ENCODE measurements around the gene DIDO1. TPM values are rescaled to one million over a fixed set of nuclear protein-coding genes. Genes with fewer than 3 reads are reported as not detected.

Gene DIDO1
- polyA plus RNA-seq (2012; ENCODE audit: insufficient read depth, insufficient read length, low read depth): 78.2 TPM

DNA sequence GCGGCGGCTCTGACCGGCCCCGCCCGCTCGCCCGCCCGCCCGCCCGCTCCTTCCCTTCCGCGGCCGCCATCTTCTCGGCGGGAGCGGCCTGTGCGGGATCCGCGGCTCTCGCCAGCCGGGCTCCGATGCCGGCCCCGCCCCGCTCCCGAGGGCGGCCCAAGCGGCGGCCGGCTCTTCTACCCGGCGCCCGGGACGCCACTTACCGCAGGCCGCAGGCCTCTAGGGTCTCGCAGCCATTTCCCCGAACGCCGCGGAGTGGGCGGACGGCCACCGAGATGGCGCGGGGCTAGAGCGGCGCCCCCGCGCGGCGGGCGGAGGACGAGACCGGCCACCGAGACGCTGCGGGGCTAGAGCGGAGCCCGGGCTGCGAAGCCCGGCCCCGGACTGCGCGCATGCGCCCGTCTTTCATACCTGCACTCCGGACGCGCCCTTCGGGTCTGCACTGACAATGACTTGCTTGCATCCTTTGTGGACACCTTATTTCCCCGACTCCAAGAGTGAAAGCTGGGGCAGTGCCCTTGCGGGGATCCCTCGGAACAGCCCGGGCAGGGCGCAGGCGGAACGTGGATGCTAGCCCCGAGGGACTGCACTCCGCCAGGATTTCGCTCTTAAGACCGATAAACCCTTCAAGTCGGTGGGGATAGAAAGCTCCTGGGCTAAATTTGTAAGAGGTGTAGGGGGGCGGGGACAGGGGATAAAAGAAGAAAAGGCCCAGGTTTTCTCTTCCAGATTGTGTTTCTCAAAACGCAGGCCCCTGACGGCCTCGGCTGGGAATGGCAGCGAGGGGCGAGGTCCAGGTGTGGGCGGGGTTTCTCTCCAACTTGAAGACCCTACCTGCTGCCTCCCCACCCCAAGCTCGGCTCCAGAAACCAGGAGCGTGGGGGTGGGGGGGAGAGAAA, at the start of gene DIDO1:
Gene DIDO1 (minus strand): TSS at position 277 of the 899 bp plus-strand sequence.
- no peaks in the 10 kb centered on the region for H3K27me3 ChIP-seq
- TF ChIP-seq, protein P1, sequence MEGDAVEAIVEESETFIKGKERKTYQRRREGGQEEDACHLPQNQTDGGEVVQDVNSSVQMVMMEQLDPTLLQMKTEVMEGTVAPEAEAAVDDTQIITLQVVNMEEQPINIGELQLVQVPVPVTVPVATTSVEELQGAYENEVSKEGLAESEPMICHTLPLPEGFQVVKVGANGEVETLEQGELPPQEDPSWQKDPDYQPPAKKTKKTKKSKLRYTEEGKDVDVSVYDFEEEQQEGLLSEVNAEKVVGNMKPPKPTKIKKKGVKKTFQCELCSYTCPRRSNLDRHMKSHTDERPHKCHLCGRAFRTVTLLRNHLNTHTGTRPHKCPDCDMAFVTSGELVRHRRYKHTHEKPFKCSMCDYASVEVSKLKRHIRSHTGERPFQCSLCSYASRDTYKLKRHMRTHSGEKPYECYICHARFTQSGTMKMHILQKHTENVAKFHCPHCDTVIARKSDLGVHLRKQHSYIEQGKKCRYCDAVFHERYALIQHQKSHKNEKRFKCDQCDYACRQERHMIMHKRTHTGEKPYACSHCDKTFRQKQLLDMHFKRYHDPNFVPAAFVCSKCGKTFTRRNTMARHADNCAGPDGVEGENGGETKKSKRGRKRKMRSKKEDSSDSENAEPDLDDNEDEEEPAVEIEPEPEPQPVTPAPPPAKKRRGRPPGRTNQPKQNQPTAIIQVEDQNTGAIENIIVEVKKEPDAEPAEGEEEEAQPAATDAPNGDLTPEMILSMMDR (IDR thresholded peaks at IDR 0.05; ENCODE audit: low read depth, low read length): peak; percentile 52
- H3K36me3 ChIP-seq: 0 out of 2 replicates have a peak, but pooled peaks cover 5% of the 10 kb centered on the region
- peak within 1 kb of the TSS; percentile 97 for H3K4me3 ChIP-seq (ENCODE audit: low read depth, low read length)
- H3K4me1 ChIP-seq: peaks cover 11% of the 10 kb centered on the region; the same call in 1 of the 2 replicates
- peak; percentile 92 for DNase-seq
- no peaks in the 10 kb centered on the region for H3K9me3 ChIP-seq

DNA sequence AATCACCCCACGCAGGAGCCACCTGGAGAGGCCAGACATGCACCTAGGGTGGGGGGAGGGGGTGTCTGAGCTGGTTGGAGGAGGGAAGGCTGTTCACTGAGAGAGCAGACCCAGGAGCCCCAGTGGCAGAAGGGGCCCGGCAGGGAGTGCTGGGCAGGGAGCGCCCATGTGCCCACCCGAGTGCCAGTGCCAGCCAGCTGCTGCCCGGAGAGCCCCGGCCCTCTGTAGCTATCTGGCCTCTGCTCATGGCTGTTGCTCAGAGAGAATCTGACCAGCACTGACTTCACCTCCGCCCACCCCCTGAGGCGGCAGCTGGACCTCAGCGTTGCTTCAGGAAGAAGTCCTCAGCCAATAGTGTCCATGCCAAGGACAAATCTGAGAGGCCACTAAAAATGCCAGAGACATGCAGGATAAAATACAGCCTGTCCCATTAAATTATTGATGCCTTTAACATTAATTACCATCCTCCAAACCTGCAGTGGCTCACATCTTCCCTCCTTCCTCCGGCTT, 49.0 kb upstream of the DIDO1 start:
- no peaks in the 10 kb centered on the region for H3K36me3 ChIP-seq
- DNase-seq: no peak
- H3K9me3 ChIP-seq: no peaks in the 10 kb centered on the region
- H3K27me3 ChIP-seq: peaks cover 64% of the 10 kb centered on the region
- no peaks in the 10 kb centered on the region for H3K4me1 ChIP-seq
- H3K4me3 ChIP-seq (ENCODE audit: low read depth, low read length): no peak overlapping the region
- TF ChIP-seq, protein P1 (IDR thresholded peaks at IDR 0.05; ENCODE audit: low read depth, low read length): no peak

DNA sequence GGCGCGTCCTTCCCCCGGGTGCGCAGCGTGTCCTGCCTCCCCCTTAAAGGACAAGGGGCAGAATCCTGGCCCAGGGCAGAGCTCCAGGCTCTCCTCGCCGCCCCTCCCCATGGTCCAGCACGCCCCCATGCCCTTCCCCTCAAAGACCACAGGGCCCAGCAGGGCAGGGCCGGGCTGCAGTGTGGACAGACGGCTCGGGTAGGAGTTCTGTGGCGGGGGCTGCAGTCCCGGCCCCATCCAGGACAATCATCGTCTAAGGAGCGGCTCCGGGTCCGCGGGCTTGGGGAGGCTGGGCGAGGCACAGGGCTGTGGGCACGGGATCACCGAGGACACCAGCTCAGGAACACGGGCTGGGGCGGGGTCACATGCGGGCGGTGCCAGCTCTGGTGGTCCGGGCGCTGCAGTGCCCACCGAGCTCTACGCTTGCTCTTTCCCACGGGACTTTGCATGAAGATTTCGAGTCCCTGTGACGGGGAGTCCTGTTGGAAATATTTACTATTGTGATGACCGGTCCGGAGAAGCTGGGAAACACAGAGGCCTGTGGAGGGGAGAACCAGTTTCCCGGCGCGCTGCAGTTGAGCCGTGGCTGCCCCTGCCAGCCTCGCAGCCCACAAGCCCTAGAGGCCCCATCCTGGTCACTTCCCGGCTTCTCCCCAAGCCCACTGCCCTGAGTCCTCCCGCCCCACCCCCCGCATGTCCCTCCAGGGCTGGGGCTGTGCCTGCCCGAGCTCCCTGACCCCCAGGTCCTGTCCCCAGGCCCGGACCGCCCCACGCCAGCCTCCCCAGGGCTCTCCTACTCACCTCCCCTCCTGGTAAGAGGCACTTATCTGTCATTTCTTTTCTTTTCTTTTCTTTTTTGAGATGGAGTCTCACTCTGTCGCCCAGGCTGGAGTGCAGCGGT, 46.8 kb upstream of the DIDO1 start:
- TF ChIP-seq, protein P1 (IDR thresholded peaks at IDR 0.05; ENCODE audit: low read depth, low read length): no peak
- Histone ChIP-seq H3K4me3 (ENCODE audit: low read depth, low read length) (peak overlapping the region; percentile 37), H3K36me3 (no peaks in the 10 kb centered on the region), H3K4me1 (no peaks in the 10 kb centered on the region; the same call in 1 of the 2 replicates), H3K27me3 (peaks cover 47% of the 10 kb centered on the region), H3K9me3 (no peaks in the 10 kb centered on the region)
- DNase-seq: no peak

DNA sequence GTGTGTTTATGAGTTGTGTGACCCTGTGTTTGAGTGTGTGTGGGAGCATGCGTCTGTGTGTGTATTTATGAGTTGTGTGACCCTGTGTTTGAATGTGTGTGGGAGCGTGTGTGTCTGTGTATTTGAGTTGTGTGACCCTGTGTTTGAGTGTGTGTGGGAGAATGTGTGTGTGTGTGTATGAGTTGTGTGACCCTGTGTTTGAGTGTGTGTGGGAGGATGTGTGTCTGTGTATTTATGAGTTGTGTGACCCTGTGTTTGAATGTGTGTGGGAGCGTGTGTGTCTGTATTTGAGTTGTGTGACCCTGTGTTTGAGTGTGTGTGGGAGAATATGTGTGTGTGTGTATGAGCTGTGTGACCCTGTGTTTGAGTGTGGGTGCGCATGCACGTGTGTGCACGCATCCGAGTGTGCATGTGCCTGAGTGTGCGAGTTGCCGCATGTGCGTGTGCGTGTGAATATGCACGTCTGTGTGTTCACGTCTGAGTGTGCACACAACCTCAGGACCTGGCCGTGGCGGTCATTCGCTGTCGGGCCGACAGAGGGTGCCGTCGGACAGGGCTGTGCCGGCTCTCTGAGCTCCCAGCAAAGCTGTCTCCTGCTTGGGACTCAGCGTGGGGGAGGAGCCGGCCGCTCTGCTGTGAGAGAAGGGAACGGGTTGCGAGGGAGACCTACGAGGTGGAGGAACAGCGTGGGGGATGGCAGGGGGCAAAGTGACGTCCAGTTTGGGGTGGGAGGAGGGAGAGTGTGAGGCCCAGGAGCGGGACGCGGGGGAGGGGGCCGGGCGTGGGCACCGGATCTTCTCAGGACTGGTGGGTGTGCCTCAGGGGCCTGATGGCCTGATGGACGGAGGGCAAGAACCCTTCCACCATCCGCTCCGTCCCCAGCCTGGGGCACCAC, 45.9 kb upstream of the DIDO1 start:
- Histone ChIP-seq H3K4me3 (ENCODE audit: low read depth, low read length) (peak overlapping the region; percentile 37), H3K9me3 (no peaks in the 10 kb centered on the region), H3K27me3 (peaks cover 40% of the 10 kb centered on the region), H3K4me1 (no peaks in the 10 kb centered on the region; the same call in 1 of the 2 replicates), H3K36me3 (no peaks in the 10 kb centered on the region)
- DNase-seq: peak; percentile 94
- TF ChIP-seq, protein P1 (IDR thresholded peaks at IDR 0.05; ENCODE audit: low read depth, low read length): peak; percentile 81

DNA sequence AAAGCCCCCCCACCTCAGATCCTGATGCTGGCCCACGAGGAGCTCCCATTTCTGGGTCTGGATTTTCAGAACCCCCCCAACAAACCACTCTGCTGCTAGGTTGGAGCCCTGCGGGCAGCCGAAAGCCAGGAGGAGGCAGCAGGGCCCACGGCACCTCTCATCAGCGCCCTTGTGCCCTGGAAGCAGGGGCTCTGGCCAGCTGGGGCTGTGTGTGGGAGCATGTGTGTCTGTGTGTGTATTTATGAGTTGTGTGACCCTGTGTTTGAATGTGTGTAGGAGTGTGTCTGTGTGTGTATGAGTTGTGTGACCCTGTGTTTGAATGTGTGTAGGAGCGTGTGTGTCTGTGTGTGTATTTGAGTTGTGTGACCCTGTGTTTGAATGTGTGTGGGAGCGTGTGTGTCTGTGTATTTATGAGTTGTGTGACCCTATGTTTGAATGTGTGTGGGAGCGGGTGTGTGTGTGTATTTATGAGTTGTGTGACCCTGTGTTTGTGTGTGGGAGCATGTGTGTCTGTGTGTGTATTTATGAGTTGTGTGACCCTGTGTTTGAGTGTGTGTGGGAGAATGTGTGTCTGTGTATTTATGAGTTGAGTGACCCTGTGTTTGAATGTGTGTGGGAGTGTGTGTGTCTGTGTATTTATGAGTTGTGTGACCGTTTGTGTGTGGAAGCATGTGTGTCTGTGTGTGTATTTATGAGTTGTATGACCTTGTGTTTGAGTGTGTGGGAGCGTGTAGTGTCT, 45.1 kb upstream of the DIDO1 start:
- H3K4me3 ChIP-seq (ENCODE audit: low read depth, low read length): no peak overlapping the region
- no peaks in the 10 kb centered on the region; the same call in 1 of the 2 replicates for H3K4me1 ChIP-seq
- DNase-seq: no peak
- TF ChIP-seq, protein P1 (IDR thresholded peaks at IDR 0.05; ENCODE audit: low read depth, low read length): no peak
- H3K9me3 ChIP-seq: no peaks in the 10 kb centered on the region
- no peaks in the 10 kb centered on the region for H3K36me3 ChIP-seq
- peaks cover 35% of the 10 kb centered on the region for H3K27me3 ChIP-seq

Measured in BE2C (cell line).